GM19463 (cell line): ENCODE results near the gene RAE1.
"Not testable (repeated sequence)": the region's sequence is repeated elsewhere in the genome, so short reads cannot be mapped to it uniquely, and the experiment has no call there.

ENCODE experiments used
- ATAC-seq: cut with Tn5 transposase; IDR thresholded peaks from one replicate; pipeline ENCODE4 v1.9.1; 2021; ENCODE audit warnings: mild to moderate bottlenecking, moderate library complexity; ENCODE audit not compliant: unreplicated experiment

RAE1 gene

GRCh38 chr20:57326667-57327455 is 24.2 kb upstream of the RAE1 start:
- no peak for ATAC-seq

GRCh38 chr20:57327820-57328219 is 23.2 kb upstream of the RAE1 start:
- ATAC-seq: no peak

DNA sequence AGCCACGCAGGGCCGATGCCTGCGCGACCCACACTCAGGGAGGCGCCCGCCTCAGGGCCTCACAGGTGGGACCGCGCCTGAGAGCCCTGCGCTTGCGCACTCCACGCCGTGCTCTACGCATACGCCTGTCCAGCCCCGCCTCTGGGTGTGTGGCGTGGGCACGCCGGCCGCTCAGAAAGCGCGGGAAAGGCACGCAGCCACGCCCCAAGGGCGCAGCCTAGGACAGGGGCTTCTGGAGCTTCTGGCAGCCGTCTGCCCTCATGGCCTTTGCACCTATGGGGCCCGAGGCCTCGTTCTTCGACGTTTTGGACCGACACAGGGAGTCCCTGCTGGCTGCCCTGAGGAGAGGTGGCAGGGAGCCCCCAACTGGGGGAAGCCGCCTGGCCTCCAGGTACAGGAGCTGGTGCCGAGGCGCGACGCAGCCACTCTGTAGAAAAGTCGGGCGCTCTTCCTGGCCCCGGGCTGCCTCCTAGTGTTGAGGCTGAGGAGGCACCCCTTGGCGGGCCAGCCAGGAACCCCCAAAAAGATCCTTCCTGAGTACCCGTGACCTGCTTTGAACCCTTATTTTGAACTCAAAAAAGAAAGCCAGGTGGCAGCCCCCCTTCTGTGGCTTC is 21.3 kb upstream of the RAE1 start, which contains the start of gene SPO11:
Gene SPO11 (plus strand): TSS at position 196 of the 614 bp plus-strand sequence. CDS start 65 bp downstream, at position 261.
- no peak for ATAC-seq

DNA sequence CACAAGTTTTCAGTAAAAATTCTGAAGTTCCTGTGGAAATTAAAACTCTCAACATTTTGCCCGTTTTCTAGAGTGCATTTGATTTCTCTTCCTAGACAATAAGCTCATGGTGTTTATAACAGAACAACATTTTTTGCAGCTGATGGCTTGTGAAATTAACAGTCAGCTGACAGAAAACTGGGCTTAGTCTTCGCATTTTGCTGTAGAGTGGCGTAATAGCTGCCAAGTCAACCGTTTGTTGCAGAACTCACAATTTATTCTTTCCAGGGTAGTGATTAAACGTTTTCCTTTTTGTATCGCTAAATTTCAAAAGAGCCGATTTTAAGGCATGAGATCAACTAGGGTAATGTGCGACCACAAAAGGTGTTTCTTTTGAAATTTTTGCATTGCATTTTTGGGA is 20.1 kb upstream of the RAE1 start:
- ATAC-seq: no peak

- ATAC-seq: no peak
These were observed 18.7 kb upstream of the RAE1 start for GRCh38 chr20:57332105-57333089.

DNA sequence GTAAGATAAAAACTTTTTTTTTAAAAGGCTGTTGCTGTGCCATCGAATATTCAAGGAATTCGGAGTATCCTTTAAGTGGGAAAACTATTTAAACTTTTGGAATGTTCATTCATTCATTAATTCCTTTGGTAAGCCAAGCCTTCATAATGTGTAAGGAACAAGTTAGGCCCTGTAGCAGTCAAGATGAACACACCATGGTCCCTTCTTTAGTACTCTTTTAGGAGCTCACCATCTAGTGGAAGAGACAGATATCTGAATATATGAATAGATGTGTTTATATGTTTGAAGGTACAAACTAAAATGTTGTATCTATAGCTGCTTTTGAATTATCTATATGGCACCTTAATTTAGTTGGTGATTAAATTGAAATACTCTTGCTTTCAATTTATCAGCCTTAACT is 15.7 kb upstream of the RAE1 start:
- no peak for ATAC-seq

GRCh38 chr20:57341663-57342062 is 9.4 kb upstream of the RAE1 start:
- no peak for ATAC-seq

- ATAC-seq: no peak
These were observed 8.2 kb upstream of the RAE1 start for GRCh38 chr20:57342829-57343228.

DNA sequence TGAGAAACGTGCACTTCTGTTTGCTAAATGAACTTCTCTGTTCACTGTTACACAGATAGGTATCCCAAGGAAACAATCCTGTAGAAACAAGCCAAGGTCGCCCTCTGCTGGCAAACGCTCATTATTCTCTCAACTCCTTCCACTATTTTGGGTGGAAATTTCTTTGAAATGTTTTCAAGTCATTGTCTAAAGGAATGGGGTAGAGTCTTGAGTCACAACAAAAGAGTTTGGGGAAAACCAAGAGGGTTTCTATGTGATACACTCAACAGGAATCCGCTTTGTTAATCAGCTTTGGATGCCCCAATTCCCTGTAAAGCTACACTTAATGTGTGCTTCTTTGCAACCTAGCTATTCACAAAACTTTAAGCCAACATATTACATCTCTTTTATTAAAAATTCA is 4.6 kb upstream of the RAE1 start:
- ATAC-seq: no peak

DNA sequence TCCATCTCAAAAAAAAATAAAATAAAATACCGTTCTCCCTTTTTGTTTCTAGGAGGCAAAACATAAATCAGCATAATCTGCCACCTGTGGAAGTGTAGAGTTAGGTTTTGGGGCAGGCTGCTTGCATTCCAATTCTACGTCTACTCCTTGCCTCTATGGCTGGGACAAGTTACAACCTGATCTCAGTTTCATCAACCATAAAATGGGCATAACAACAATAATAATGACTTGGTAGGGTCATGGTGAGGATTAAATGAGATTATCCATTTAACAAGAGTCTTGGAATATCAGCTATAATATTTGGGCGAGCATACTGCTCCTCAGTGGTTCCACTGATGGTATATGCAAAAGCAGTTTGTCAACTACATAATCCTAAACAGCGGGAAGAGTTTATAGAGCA is 3.7 kb upstream of the RAE1 start:
- ATAC-seq: no peak

DNA sequence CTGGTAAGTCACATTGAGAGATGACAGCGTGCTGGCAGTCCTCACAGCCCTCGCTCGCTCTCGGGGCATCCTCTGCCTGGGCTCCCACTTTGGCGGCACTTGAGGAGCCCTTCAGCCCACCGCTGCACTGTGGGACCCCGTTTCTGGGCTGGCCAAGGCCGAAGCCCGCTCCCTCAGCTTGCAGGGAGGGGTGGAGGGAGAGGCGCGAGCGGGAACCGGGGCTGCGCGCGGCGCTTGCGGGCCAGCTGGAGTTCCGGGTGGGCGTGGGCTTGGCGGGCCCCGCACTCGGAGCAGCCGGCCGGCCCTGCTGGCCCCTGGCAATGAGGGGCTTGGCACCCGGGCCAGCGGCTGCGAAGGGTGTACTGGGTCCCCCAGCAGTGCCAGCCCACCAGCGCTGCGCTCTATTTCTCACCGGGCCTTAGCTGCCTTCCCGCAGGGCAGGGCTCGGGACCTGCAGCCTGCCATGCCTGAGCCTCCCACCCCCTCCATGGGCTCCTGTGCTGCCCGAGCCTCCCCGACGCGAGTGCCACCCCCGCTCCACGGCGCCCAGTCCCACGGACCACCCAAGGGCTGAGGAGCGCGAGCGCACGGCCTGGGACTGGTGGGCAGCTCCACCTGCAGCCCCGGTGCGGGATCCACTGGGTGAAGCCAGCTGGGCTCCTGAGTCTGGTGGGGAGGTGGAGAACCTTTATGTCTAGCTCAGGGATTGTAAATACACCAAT is 2.7 kb upstream of the RAE1 start:
- not testable (repeated sequence) for ATAC-seq

- ATAC-seq: not testable (repeated sequence)
These were observed 2.0 kb upstream of the RAE1 start for GRCh38 chr20:57348922-57349574.

GRCh38 chr20:57350081-57350710 is 859 bp upstream of the RAE1 start:
- no peak for ATAC-seq

- ATAC-seq: not testable (repeated sequence)
These were observed 371 bp upstream of the RAE1 start for GRCh38 chr20:57350726-57351041.

DNA sequence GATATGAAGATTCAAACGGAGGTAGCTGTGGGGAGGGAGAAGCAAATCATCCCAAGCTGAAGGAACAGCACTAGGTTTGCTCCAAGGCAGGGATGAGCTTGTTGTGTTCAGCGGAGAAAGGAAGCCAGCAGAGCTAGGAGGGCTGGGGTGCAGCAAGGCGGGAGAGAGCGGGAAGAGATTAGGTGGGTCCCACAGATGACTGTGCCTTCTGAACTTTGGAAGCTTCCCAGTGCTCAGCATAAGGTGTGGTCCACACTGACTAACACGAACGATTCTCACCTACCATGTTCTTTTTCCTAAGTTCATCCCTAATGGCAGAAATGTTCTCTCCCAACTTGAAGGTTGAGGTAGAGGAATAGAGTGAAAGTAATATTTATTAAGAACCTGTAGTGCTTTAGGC is 1.2 kb downstream of the RAE1 start:
- no peak for ATAC-seq

GRCh38 chr20:57353351-57353750 is 2.3 kb downstream of the RAE1 start:
- ATAC-seq: no peak

DNA sequence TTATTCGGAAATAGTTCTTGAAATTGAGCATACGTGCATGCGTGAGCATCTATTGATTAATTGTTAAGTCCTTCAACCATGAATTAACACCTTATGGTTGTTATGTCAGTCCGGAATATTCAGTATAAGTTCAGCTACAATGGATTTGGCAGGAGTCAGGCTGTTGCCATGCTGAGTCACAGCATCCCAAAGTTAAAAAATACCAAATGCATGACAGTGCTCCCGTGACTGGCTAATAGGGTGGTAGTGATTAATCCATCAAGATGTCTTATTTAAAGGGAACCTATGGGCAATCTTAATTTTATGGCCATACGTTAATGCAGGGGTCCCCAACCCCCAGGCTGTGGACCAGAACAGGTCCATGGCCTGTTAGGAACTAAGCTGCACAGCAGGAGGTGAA is 10.5 kb downstream of the RAE1 start:
- no peak for ATAC-seq

DNA sequence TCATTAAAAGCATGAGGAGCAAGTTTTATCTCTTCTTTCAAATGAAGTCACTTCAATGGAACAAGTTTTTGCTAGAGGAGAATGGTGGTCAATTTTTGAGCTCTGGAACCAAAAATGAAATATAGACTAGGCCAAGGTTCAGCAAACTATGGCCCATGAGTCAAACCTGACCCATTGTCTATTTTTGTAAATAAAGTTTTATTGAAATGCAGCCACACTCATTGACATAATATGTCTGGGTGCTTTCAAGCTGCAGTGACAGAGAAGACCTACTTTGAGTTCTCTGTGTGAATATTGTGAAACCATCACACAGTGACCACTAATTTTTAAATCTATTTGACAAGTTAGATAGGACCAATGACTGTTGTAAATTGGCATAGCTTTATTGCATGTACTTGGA is 13.4 kb downstream of the RAE1 start:
- no peak for ATAC-seq

GRCh38 chr20:57369596-57369995 is 18.5 kb downstream of the RAE1 start:
- ATAC-seq: no peak

DNA sequence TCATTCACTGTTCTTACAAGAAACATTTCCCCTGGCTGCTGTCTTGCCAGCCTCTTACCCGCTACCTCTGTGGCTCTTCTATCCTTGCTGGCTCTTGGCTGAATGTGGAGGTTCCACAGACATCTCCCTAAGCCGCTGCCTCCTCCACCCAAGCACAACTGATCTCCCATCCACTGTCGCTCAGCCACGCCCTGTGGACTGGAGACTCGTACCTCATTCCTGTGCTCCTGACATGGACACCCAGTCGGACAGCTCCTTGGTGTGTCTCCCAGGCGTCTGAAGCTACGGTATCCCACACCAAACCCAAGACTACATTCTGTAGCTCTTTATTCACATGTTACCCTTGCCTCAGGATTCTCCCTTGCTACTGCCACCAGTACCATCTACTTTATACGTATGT is 19.3 kb downstream of the RAE1 start:
- no peak for ATAC-seq
